Cardiac fibroblast (primary cell): ENCODE data around the gene RAP2A.

ENCODE experiments used
- DNase-seq, 2 donors: peaks; one replicate each; pipeline versions ENCODE4 v3.0.0 to v3.0.0-alpha.2; 2010; ENCODE audit warnings: low read depth in 2 of 2
- H3K4me3 ChIP-seq, 2 donors: replicated peaks in 1 of 2; 1 replicate in 1 of 2; 2 replicates in 1 of 2; pipeline ENCODE4 v1.5.1; 2011; ENCODE audit warnings: low read depth in 2 of 2, low read length in 2 of 2, mild to moderate bottlenecking in 2 of 2, moderate library complexity in 1 of 2
- TF ChIP-seq, protein P1 (sequence below): IDR thresholded peaks from one replicate; pipeline ENCODE4 v1.5.1; 2011; ENCODE audit warnings: low read depth, mild to moderate bottlenecking, low read length, inconsistent platforms

Gene RAP2A

DNA sequence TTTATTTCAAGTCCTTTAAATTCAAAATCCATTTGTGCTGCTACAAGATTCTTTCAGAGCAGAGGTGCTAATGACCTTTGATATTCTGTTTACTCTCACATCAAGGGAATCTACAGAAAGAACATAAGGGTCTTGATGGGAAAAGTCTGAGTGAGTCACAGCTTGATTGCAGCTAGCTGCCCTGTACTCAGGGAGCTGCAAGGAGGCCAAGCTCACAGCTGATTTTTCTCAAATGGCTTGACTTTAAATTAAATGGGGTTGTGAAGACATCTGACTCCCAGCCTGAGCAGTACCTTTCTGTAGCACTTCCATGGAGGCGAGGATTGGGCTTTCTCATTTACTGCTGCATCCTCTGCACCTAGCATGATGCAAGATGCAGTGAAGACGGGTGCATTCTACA is 62.5 kb downstream of the RAP2A start:
- peak in 1 of 2 donors; percentile 51 for DNase-seq
- TF ChIP-seq, protein P1, sequence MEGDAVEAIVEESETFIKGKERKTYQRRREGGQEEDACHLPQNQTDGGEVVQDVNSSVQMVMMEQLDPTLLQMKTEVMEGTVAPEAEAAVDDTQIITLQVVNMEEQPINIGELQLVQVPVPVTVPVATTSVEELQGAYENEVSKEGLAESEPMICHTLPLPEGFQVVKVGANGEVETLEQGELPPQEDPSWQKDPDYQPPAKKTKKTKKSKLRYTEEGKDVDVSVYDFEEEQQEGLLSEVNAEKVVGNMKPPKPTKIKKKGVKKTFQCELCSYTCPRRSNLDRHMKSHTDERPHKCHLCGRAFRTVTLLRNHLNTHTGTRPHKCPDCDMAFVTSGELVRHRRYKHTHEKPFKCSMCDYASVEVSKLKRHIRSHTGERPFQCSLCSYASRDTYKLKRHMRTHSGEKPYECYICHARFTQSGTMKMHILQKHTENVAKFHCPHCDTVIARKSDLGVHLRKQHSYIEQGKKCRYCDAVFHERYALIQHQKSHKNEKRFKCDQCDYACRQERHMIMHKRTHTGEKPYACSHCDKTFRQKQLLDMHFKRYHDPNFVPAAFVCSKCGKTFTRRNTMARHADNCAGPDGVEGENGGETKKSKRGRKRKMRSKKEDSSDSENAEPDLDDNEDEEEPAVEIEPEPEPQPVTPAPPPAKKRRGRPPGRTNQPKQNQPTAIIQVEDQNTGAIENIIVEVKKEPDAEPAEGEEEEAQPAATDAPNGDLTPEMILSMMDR: no peak
- no peak overlapping the region for H3K4me3 ChIP-seq

DNA sequence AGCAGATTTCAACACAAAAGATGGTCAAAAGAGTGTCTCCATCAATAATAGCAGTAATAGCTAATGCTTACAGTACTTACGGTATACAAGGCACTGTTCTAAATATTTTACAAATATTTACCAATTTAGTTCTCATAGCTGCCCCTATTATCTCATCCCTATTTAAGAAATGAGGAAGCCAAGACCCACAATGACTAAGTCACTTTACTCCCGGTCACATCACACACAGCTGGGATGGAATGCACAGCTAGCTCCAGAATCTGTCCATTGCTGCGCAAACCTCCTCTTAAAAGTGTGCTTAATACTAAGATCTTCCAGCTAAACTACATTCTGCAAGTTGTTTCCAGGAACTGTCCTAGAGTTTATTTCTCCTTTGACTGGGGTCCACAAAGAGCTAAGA is 63.4 kb downstream of the RAP2A start:
- no peak overlapping the region for H3K4me3 ChIP-seq
- TF ChIP-seq, protein P1: no peak
- DNase-seq: peak in 1 of 2 donors; percentile 8

DNA sequence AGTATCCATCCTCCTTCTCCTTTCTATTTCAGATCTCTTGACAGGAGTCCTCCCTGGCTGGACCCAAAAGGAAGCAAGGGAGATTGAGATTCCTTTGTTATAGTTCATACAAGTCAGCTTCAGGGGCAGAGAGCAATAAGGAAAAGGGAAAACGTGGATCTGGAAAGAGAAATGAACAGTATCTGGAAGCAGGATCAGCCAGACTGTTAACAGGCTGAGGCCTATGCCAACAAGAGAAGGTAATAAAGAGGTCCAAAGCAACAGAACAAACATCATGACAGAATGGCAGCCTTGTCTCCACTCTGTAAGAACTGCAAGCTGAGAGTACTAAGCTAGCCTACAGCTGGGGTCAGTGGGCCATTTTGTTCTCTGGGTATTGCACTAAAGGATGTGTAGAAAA is 64.5 kb downstream of the RAP2A start:
- TF ChIP-seq, protein P1: no peak
- DNase-seq: no peak
- H3K4me3 ChIP-seq: no peak overlapping the region

- TF ChIP-seq, protein P1: no peak
- no peak overlapping the region for H3K4me3 ChIP-seq
- no peak for DNase-seq
These were observed 65.2 kb downstream of the RAP2A start for GRCh38 chr13:97499181-97499580.

- H3K4me3 ChIP-seq: no peak overlapping the region
- peak in 1 of 2 donors; percentile 81 for DNase-seq
- TF ChIP-seq, protein P1: no peak
These were observed 68.2 kb downstream of the RAP2A start for GRCh38 chr13:97502181-97502580.

- peak in 1 of 2 donors; percentile 61 for DNase-seq
- TF ChIP-seq, protein P1: no peak
- no peak overlapping the region for H3K4me3 ChIP-seq
These were observed 68.7 kb downstream of the RAP2A start for GRCh38 chr13:97502706-97503105.

DNA sequence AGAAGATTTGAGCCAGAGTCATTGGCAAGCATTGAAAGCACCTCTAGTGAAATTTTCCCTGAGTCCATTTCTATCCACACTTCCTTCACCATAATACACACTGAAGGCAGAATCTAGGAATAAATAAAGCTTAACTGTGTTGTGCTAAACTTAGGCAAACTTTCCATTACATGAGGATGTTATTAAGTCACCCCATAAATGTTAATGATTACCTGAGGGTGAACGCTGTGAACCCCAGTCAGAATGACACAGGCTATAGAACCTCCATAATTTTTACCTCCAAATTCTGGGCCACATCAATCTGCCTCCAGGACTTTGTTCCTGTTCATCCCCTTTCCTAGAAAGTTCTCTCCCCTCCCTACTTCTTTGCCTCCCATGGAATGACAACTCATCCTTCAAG is 71.0 kb downstream of the RAP2A start:
- H3K4me3 ChIP-seq: no peak overlapping the region
- no peak for DNase-seq
- TF ChIP-seq, protein P1: no peak
